ENCODE data around the gene MGAT5.

Gene MGAT5

GRCh38 chr2:134272806-134273205 is 18.9 kb downstream of the MGAT5 start:
- no peak for TF ChIP-seq CTCF (conservative IDR thresholded peaks at IDR 0.05; ENCODE audit: low read depth, low read length)
- Histone ChIP-seq H3K4me3 (IDR thresholded peaks at IDR 0.05; ENCODE audit: insufficient read depth, low read depth, low read length) (no peak overlapping the region), H4K20me1 (ENCODE audit: insufficient read depth) (no peaks in the 10 kb centered on the region), H3K27ac (no peak overlapping the region), H3K27me3 (ENCODE audit: insufficient read depth, low read depth) (no peaks in the 10 kb centered on the region), H3K36me3 (ENCODE audit: insufficient read depth) (no peaks in the 10 kb centered on the region), H2AFZ (ENCODE audit: low read depth) (no peak overlapping the region), H3K9ac (no peak overlapping the region), H3K79me2 (ENCODE audit: insufficient read depth, low read depth) (no peaks in the 10 kb centered on the region; the same call in 1 of the 2 replicates), H3K4me2 (no peak overlapping the region), H3K4me1 (ENCODE audit: low read depth, poor library complexity, severe bottlenecking) (peaks cover 4% of the 10 kb centered on the region)

- no peaks in the 10 kb centered on the region for H3K27me3 ChIP-seq (ENCODE audit: insufficient read depth, low read depth)
- no peak overlapping the region for H3K4me2 ChIP-seq
- no peaks in the 10 kb centered on the region for H4K20me1 ChIP-seq (ENCODE audit: insufficient read depth)
- no peak overlapping the region for H3K9ac ChIP-seq
- no peak for TF ChIP-seq CTCF (conservative IDR thresholded peaks at IDR 0.05; ENCODE audit: low read depth, low read length)
- H3K27ac ChIP-seq = no peak overlapping the region
- H3K79me2 ChIP-seq (ENCODE audit: insufficient read depth, low read depth) = no peaks in the 10 kb centered on the region; the same call in 1 of the 2 replicates
- no peak overlapping the region for H2AFZ ChIP-seq (ENCODE audit: low read depth)
- peaks cover 6% of the 10 kb centered on the region for H3K4me1 ChIP-seq (ENCODE audit: low read depth, poor library complexity, severe bottlenecking)
- no peaks in the 10 kb centered on the region for H3K36me3 ChIP-seq (ENCODE audit: insufficient read depth)
- no peak overlapping the region for H3K4me3 ChIP-seq (IDR thresholded peaks at IDR 0.05; ENCODE audit: insufficient read depth, low read depth, low read length)
These were observed 19.5 kb downstream of the MGAT5 start for GRCh38 chr2:134273256-134273983.

DNA sequence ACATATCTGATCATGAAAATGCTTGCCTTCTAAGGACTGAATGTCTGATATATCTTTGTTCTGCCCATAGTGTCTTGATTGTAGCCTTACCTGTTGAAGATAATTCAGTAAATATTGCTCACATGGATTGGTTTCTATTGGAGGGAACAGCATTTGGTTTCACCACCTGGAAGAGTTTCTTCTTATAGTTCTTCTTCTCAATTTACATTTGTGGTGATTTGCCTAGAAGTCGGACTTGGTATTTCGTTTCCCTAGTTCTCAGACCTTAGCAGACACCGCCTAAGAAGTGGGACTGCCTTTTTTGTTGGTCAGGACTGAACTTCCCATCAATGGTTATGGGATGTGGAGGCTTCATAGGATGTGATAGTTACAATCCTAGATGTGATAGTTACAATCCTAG is 20.2 kb downstream of the MGAT5 start:
- Histone ChIP-seq H3K9ac (no peak overlapping the region), H3K27ac (no peak overlapping the region), H3K79me2 (ENCODE audit: insufficient read depth, low read depth) (no peaks in the 10 kb centered on the region; the same call in 1 of the 2 replicates), H2AFZ (ENCODE audit: low read depth) (no peak overlapping the region), H3K4me3 (IDR thresholded peaks at IDR 0.05; ENCODE audit: insufficient read depth, low read depth, low read length) (no peak overlapping the region), H3K4me1 (ENCODE audit: low read depth, poor library complexity, severe bottlenecking) (peaks cover 13% of the 10 kb centered on the region), H3K27me3 (ENCODE audit: insufficient read depth, low read depth) (no peaks in the 10 kb centered on the region), H3K4me2 (no peak overlapping the region), H3K36me3 (ENCODE audit: insufficient read depth) (no peaks in the 10 kb centered on the region), H4K20me1 (ENCODE audit: insufficient read depth) (no peaks in the 10 kb centered on the region)
- no peak for TF ChIP-seq CTCF (conservative IDR thresholded peaks at IDR 0.05; ENCODE audit: low read depth, low read length)

DNA sequence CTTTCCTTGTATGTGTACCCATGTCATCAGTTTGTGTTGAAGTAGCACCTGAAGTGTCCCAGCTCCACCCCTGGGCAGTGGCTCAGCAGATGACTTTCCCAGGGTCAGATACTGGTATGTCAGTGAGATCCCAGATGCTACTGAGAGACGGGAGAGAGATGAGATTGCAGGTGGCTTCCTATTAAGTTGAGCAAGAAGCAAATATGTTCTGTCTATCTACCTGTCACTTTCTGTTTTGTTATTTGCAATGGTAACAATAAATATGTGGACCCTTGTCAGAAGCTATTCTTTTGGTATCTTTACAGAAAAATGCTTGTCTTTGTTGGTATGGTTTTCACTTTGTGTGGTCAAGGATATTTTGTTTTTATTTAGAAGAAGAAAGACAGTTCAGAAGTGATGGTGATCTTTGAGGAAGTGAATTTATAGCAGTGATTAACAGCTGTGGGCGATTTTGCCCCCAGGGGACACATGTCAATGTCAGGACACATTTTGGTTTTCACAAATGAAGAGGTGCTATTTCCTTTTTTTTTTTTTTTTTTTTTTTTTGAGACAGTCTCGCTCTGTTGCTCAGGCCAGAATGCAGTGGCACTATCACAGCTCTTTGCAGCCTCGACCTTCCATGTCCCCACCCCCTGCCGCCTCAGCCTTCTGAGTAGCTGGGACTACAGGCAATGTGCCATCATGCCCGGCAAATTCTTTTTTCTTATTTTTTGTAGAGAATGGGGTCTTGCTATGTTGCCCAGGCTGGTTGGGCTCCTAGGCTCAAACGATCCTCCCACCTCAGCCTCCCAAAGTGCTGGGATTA is 21.4 kb downstream of the MGAT5 start:
- Histone ChIP-seq H3K27ac (no peak overlapping the region), H3K79me2 (ENCODE audit: insufficient read depth, low read depth) (no peaks in the 10 kb centered on the region; the same call in 1 of the 2 replicates), H3K4me2 (no peak overlapping the region), H3K9ac (no peak overlapping the region), H4K20me1 (ENCODE audit: insufficient read depth) (no peaks in the 10 kb centered on the region), H3K4me1 (ENCODE audit: low read depth, poor library complexity, severe bottlenecking) (peaks cover 24% of the 10 kb centered on the region), H3K4me3 (IDR thresholded peaks at IDR 0.05; ENCODE audit: insufficient read depth, low read depth, low read length) (no peak overlapping the region), H3K36me3 (ENCODE audit: insufficient read depth) (no peaks in the 10 kb centered on the region), H2AFZ (ENCODE audit: low read depth) (no peak overlapping the region), H3K27me3 (ENCODE audit: insufficient read depth, low read depth) (no peaks in the 10 kb centered on the region)
- TF ChIP-seq CTCF (conservative IDR thresholded peaks at IDR 0.05; ENCODE audit: low read depth, low read length) = no peak
